Measurements from ENCODE around the gene NDST1.

NDST1 gene

DNA sequence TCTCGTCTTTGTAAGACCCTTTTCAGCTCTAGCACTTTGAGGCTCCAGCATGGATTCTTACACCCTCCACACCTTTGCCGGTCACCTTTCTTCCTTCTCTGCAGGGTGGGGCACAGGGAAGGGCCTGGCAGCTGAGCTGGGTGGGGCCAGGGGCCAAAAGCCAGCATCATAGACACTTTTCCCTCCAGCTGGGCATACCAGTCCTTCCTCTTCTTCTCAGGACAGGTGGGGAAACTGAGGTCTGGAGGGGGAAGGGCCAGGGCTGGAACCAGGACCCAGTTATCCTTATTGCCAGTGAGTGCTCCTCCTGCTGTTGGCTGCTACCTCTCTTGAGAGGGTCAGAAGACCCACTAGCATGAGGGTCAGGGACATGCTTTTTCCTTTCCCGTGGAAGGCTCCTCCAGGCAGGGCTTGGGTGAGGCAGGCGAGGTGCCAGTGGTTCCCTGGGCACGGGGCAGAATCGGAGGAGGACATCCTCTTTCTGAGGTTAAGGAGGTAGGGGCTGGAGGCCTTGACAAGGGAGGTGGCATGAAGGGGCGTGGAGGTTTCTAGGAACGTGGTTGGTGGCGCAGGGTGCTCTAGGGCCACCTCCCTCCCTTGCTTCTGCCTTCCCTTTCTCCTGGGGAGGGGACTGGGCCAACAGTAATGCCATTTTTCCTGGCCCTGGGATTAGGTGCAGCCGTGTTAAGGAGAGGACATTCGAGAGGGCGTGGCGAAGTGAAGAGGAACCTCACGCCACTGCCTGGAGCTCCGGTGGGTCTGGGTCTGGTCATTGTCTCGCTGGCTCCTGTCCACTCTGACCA lies at the start of gene NDST1:
Gene NDST1 (plus strand): TSS at position 658 of the 803 bp plus-strand sequence. CDS start 13,124 bp downstream, outside the sequence.
- H3K27ac ChIP-seq = no peak within 1 kb of the TSS

DNA sequence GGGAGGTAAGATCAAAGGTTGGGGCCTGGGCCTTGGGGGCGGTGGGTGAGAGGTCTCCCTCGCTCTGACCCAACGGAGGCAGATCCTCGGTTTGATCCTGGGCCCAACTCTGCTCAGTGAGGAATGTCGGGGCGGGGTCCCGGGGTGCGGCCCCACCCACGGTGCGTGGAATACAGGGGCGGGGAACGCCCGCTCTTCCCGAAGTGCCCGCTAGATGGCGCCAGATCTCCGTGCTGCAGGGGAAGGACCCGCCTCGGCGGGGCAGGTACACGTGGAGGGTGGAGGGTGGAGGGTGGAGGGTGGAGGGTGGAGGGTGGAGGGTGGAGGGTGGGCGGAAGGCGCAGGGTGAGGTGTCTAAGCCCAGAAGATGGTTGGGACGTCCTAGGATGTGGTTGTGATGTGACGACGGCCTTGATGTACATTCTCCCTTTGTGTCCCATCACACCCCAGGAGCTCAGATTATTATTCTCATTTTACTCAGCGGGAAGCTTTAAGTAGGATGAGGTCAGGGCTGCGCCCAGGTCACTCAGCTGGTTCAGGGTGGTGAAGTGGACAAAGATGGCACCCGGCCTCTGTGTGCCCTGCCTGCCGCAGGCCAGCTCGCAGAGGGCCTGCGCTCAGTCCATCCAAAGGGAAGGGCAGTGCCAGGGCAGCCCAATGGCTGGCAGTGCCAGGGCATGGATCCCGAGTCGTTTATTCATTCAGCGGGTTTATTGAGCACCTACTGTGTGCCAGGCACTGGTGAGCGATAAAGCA lies 49.0 kb upstream of the NDST1 start:
- no peak overlapping the region for H3K27ac ChIP-seq
- peak overlapping the region; percentile 40 for H3K4me3 ChIP-seq (ENCODE audit: low read depth, low read length)
- H3K27me3 ChIP-seq (replicated peaks) = no peaks in the 10 kb centered on the region
- peak; percentile 53 for DNase-seq
- in situ Hi-C loops (cut with HindIII; ENCODE audit: low pct_ligation_motif_present, low sequenced_read_pairs) = no loop called here
- TF ChIP-seq, protein P1, sequence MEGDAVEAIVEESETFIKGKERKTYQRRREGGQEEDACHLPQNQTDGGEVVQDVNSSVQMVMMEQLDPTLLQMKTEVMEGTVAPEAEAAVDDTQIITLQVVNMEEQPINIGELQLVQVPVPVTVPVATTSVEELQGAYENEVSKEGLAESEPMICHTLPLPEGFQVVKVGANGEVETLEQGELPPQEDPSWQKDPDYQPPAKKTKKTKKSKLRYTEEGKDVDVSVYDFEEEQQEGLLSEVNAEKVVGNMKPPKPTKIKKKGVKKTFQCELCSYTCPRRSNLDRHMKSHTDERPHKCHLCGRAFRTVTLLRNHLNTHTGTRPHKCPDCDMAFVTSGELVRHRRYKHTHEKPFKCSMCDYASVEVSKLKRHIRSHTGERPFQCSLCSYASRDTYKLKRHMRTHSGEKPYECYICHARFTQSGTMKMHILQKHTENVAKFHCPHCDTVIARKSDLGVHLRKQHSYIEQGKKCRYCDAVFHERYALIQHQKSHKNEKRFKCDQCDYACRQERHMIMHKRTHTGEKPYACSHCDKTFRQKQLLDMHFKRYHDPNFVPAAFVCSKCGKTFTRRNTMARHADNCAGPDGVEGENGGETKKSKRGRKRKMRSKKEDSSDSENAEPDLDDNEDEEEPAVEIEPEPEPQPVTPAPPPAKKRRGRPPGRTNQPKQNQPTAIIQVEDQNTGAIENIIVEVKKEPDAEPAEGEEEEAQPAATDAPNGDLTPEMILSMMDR (IDR thresholded peaks at IDR 0.05; ENCODE audit: low read depth, low read length, missing control alignments) = peak; percentile 84
- H3K36me3 ChIP-seq (replicated peaks) = no peaks in the 10 kb centered on the region

More for the DNA sequence above, at the start of gene NDST1:
- no peak for DNase-seq
- in situ Hi-C loops (cut with HindIII; ENCODE audit: low pct_ligation_motif_present, low sequenced_read_pairs) = no loop called here
- Histone ChIP-seq H3K36me3 (replicated peaks) (peaks cover 4% of the 10 kb centered on the region), H3K4me3 (ENCODE audit: low read depth, low read length) (no peak within 1 kb of the TSS), H3K27me3 (replicated peaks) (no peaks in the 10 kb centered on the region)
- TF ChIP-seq, protein P1 (IDR thresholded peaks at IDR 0.05; ENCODE audit: low read depth, low read length, missing control alignments) = no peak

DNA sequence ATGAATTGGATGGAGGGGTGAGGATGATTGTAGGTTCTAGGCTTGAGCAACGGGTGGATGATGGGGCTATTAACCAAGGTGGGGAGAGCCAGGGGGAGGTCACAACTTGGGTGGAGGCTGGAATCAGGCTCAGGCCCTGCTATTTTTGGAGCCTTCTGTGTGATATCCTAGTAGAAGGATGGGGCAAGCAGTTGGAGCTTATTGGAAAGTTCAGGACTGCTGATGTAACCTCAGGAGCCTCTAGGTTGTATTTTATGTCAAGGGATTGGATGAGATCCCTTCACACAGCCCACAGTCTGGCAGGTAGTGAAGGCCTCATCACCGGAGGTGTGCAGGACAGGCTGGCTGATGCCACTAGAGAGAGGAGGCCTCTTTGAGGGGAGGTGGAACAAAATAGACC lies 47.1 kb upstream of the NDST1 start:
- H3K27ac ChIP-seq = no peak overlapping the region
- in situ Hi-C loops (cut with HindIII; ENCODE audit: low pct_ligation_motif_present, low sequenced_read_pairs) = no loop called here
- TF ChIP-seq, protein P1 (IDR thresholded peaks at IDR 0.05; ENCODE audit: low read depth, low read length, missing control alignments) = no peak

DNA sequence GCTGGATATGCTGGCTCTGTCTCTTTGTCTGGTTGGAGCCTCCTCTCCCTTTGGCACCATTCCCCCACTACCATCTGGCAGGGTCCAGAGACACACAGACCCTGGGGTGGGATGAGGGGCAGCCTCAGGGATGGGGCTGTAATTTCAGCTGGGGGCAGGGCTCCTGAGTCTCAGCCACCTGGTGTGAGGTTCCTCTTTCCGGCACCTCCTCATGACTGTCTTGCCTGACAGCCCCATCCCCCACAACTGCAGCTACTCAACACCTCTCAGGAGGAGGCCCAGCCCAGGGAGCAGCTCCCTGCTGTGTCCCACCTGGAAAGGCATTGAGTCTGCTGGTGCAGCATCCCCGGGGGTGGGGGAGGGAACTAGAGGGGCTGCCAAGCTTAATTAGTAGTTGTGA lies 46.7 kb upstream of the NDST1 start:
- H3K27ac ChIP-seq = no peak overlapping the region
- H3K36me3 ChIP-seq (replicated peaks) = no peaks in the 10 kb centered on the region
- H3K4me3 ChIP-seq (ENCODE audit: low read depth, low read length) = no peak overlapping the region
- in situ Hi-C loops (cut with HindIII; ENCODE audit: low pct_ligation_motif_present, low sequenced_read_pairs) = no loop called here
- no peak for DNase-seq
- TF ChIP-seq, protein P1 (IDR thresholded peaks at IDR 0.05; ENCODE audit: low read depth, low read length, missing control alignments) = no peak
- H3K27me3 ChIP-seq (replicated peaks) = no peaks in the 10 kb centered on the region

More for the DNA sequence above, 47.1 kb upstream of the NDST1 start:
- no peaks in the 10 kb centered on the region for H3K27me3 ChIP-seq (replicated peaks)
- no peak for DNase-seq
- no peaks in the 10 kb centered on the region for H3K36me3 ChIP-seq (replicated peaks)
- no peak overlapping the region for H3K4me3 ChIP-seq (ENCODE audit: low read depth, low read length)

DNA sequence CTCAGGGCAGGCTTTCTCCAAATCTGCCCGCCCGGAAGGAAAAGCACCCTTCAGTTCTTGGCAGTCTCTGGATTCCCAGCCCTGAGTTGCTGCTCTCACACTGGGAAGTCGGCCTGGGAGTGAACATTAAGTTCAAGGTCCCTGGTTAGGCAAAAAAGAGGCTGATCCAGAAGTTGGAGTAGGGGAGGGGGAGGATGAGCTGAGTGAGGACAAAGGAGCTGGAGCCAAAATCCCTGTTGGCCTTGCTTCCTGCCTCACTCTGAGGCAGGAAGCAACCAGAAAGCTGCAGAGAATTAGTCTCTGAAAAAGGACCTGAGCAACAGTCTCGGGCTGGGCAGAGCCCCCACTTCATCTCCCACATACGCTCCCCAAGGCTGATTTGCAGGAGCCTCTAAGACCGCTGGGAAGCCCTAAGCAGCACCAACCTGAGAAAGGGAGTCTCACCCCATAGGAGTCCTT lies 43.3 kb upstream of the NDST1 start:
- TF ChIP-seq, protein P1 (IDR thresholded peaks at IDR 0.05; ENCODE audit: low read depth, low read length, missing control alignments) = no peak
- in situ Hi-C loops (cut with HindIII; ENCODE audit: low pct_ligation_motif_present, low sequenced_read_pairs) = no loop called here
- Histone ChIP-seq H3K4me3 (ENCODE audit: low read depth, low read length) (no peak overlapping the region), H3K27ac (no peak overlapping the region), H3K27me3 (replicated peaks) (no peaks in the 10 kb centered on the region), H3K36me3 (replicated peaks) (no peaks in the 10 kb centered on the region)
- DNase-seq = no peak

All from brain microvascular endothelial cell (primary cell).